Central memory CD8-positive, alpha-beta T cell (primary cell): ENCODE measurements around the gene BTBD7.

ENCODE experiments used
- ATAC-seq: fragments of 150-1000 bp; cut with Tn5 transposase; replicated peaks from 2 replicates; pipeline ENCODE4 v1.10.0; 2022; ENCODE audit warnings: mild to moderate bottlenecking, moderate FRiP score, moderate number of reproducible peaks; ENCODE audit not compliant: poor library complexity, severe bottlenecking; ENCODE audit errors: extremely low read depth
- DNase-seq, 2 donors: peaks; one replicate each; pipeline ENCODE4 v3.0.0; 2021; ENCODE audit warnings: low spot score in 2 of 2
- H3K27ac Mint-ChIP-seq: one replicate; pipeline ENCODE4 v1.8.0; 2022; ENCODE audit warnings: low read depth, mild to moderate bottlenecking, moderate library complexity, mixed read lengths
- H3K27me3 Mint-ChIP-seq: one replicate; pipeline ENCODE4 v1.8.0; 2022; ENCODE audit warnings: mixed read lengths
- H3K36me3 Mint-ChIP-seq: one replicate; pipeline ENCODE4 v1.8.0; 2022; ENCODE audit warnings: mild to moderate bottlenecking, moderate library complexity, mixed read lengths; ENCODE audit not compliant: insufficient read depth
- H3K4me1 Mint-ChIP-seq: one replicate; pipeline ENCODE4 v1.8.0; 2022; ENCODE audit warnings: mixed read lengths
- H3K4me3 Mint-ChIP-seq: one replicate; pipeline ENCODE4 v1.8.0; 2022; ENCODE audit warnings: mild to moderate bottlenecking, moderate library complexity, mixed read lengths
- H3K9me3 Mint-ChIP-seq: one replicate; pipeline ENCODE4 v1.8.0; 2022; ENCODE audit warnings: mixed read lengths

BTBD7 gene

DNA sequence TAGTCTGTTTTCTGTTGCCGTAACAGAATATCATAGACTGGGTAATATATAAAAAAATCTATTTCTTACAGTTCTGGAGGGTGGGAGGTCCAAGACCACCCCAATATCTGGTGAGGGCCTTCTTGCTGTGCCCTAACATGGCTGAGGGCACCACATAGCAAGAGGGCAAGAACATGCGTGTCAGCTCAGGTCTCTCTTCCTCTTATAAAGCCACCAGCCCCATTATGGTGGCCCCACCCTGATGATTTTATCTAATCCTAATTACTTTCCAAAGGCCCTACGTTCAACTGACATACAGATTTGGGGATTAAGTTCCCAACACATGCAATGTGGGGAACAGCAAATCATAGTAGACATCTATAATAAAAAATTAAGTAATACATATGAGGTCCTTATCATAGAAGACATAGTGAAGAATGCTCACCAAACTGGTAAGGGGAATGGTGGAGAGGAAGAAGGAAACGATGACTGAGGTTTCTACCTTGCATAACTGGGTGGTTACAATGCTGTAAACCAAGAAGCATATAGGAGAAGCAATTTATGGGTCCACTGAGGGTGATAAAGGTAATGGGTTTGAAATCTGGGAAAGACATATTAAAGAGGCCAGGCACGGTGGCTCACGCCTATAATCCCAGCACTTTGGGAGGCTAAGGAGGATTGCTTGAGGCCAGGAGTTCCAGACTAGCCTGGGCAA is 27.0 kb downstream of the BTBD7 start:
- Mint-ChIP-seq H3K36me3 (peaks cover 2% of the 10 kb centered on the region), H3K4me3 (no peak overlapping the region), H3K4me1 (peaks cover 43% of the 10 kb centered on the region), H3K27me3 (no peaks in the 10 kb centered on the region), H3K27ac (no peak overlapping the region), H3K9me3 (no peaks in the 10 kb centered on the region)
- ATAC-seq (no peak), DNase-seq (no peak)

- ATAC-seq (no peak), DNase-seq (no peak)
- Mint-ChIP-seq H3K4me3 (no peak overlapping the region), H3K9me3 (no peaks in the 10 kb centered on the region), H3K36me3 (peaks cover 2% of the 10 kb centered on the region), H3K4me1 (peaks cover 50% of the 10 kb centered on the region), H3K27ac (no peak overlapping the region), H3K27me3 (no peaks in the 10 kb centered on the region)
These were observed 28.1 kb downstream of the BTBD7 start for GRCh38 chr14:93304771-93305170.

DNA sequence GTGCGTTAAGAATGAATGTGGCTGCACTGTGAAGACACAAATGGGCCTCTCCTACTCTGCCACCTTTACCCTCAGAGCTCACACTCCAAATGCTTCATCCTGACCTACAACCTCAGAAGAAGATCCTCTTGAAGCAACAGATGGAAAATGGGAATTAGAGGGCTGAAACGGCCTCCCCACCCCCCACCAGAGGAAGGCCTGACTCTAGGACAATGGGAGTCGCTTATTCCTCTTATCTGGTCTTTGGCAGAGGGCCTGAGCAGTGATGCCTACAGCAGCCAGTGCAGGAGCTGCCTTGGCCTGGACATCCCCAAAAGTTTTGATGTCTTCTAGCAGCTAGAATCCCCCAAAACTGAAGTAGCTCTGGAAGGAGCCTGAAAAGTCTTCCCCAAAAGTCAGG is 29.2 kb downstream of the BTBD7 start:
- Mint-ChIP-seq H3K27me3 (no peaks in the 10 kb centered on the region), H3K9me3 (no peaks in the 10 kb centered on the region), H3K4me3 (no peak overlapping the region), H3K27ac (no peak overlapping the region), H3K36me3 (peaks cover 5% of the 10 kb centered on the region), H3K4me1 (peaks cover 48% of the 10 kb centered on the region)
- DNase-seq (no peak), ATAC-seq (no peak)

DNA sequence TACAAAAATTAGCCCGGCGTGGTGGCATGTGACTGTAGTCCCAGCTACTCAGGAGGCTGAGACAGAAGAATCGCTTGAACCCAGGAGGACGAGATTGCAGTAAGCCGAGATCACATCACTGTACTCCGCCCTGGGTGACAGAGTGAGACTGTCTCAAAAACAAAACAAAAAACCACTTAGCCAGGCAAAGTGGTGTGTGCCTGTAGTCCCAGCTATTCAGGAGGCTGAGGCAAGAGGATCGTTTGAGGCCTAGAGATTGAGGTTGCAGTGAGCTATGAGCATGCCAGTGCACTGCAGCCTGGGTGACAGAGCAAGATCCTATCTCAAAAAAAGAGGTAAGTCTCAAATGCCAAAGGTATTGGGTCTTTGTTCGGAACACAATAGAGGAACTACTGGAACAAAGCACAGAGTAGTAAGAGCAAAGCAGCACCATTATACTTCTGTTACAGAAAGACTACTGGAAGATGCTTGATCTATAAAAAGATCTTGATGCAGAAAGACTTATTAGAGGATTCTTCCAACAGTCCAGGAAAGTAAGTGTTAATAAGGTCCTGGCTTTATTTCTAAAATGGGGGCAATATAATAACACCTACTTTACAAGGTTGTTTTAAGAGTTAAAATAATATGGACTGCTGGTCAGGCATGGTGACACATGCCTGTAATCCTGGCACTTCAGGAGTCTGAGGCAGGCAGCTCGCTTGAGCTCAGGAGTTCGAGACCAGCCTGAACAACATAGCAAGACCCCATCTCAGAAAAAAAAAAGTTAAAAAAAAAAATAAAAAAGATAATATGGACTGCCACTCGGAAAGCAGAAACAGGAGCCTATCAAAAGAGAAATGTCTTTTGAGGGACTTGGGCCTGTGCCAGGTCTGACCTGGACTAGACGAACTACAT is 29.9 kb downstream of the BTBD7 start:
- H3K9me3 Mint-ChIP-seq = no peaks in the 10 kb centered on the region
- no peak overlapping the region for H3K4me3 Mint-ChIP-seq
- H3K36me3 Mint-ChIP-seq = peaks cover 5% of the 10 kb centered on the region
- H3K27me3 Mint-ChIP-seq = no peaks in the 10 kb centered on the region
- no peak for DNase-seq
- no peak overlapping the region for H3K27ac Mint-ChIP-seq
- peaks cover 48% of the 10 kb centered on the region for H3K4me1 Mint-ChIP-seq
- ATAC-seq = no peak

DNA sequence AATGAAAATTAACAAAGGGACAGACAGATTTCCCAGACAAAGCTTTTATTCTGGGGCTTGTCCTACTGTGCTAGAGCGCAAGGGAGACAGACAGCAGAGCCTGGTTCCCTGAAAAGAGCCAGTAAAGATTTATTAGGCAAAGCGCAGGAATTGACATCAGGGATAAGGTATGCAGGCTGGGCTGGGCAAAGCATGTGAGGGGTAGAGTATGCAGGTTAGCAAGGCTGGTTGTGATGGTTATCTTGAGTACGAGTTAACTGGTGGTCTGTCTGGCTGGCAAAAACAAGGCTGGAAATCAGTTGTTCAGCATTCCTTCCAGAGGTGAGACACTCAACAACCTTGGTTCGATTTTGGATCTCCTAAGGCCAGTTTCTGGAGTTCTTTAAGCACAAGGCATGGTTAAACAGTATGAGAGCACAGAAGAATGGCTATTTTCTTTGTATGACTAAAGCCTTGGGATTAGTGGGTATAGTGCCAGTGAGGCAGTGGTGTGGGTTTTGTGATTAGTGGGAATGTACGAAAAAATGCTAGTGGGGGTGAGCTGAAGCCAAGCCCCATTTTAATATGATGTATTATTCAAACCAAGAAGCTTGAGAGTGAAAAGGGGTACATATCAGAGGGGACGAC is 30.9 kb downstream of the BTBD7 start:
- Mint-ChIP-seq H3K4me1 (peaks cover 48% of the 10 kb centered on the region), H3K27ac (no peak overlapping the region), H3K9me3 (no peaks in the 10 kb centered on the region), H3K27me3 (no peaks in the 10 kb centered on the region), H3K36me3 (peaks cover 5% of the 10 kb centered on the region), H3K4me3 (no peak overlapping the region)
- DNase-seq (no peak), ATAC-seq (no peak)

DNA sequence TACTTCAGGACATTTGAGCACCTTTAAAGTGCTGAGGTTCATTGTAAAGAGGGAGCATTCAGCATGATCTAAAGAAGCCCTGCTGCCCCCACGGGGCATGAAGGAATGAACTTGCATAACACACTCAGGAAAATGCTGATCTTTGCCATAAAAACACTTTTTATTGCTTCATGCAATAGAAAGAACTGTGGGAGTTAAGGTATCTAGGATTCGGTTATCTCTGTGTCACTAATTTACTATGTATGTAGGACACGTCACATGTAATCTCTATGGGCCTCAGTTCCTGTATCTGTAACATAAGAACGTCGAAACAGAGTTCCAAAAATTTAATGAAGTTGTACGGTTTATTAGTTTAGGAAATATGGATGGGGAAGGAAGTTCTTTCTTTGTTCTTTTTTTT is 33.0 kb downstream of the BTBD7 start:
- H3K4me1 Mint-ChIP-seq = peaks cover 41% of the 10 kb centered on the region
- no peak for ATAC-seq

GRCh38 chr14:93299416-93299815 is 33.4 kb downstream of the BTBD7 start:
- ATAC-seq = no peak
- Mint-ChIP-seq H3K36me3 (peaks cover 9% of the 10 kb centered on the region), H3K27me3 (no peaks in the 10 kb centered on the region), H3K9me3 (no peaks in the 10 kb centered on the region), H3K4me1 (peaks cover 37% of the 10 kb centered on the region), H3K27ac (no peak overlapping the region), H3K4me3 (no peak overlapping the region)
- no peak for DNase-seq

More for the DNA sequence above, 33.0 kb downstream of the BTBD7 start:
- Mint-ChIP-seq H3K4me3 (no peak overlapping the region), H3K27ac (no peak overlapping the region), H3K27me3 (no peaks in the 10 kb centered on the region), H3K9me3 (no peaks in the 10 kb centered on the region), H3K36me3 (peaks cover 6% of the 10 kb centered on the region)
- DNase-seq = no peak

DNA sequence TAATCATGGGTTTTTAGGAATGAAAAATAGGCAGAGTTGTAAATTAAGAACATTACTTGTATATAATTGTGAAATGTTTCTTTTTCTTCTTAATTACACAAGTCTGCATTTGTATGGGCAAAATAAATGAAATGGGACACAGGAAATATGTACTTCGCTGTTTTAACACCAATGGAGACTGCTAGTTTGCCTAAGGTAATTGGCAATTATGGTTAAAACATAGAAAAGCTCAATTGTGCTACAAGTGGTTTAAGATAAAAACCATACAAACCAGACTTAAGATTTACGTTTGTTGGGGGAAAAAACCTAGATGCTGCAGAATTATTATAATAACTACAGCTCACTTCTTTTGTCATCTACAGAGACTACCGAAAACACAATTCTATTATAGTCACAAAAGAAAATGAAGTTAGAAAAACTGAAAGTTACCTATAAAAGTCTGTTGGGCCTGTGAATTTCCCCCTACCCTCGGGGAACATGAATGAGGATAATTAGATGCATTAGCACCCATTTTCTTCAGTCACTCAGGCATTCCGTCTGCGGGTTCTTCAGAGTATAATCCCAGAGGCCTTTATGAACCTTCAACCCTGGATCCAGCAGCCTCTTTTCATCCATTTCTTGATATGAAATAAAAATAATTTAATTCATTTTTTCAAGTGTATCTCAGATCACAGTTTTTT is 37.2 kb downstream of the BTBD7 start:
- Mint-ChIP-seq H3K9me3 (no peaks in the 10 kb centered on the region), H3K36me3 (peaks cover 21% of the 10 kb centered on the region), H3K4me3 (no peak overlapping the region), H3K4me1 (peaks cover 27% of the 10 kb centered on the region), H3K27me3 (no peaks in the 10 kb centered on the region), H3K27ac (no peak overlapping the region)
- DNase-seq (no peak), ATAC-seq (no peak)

DNA sequence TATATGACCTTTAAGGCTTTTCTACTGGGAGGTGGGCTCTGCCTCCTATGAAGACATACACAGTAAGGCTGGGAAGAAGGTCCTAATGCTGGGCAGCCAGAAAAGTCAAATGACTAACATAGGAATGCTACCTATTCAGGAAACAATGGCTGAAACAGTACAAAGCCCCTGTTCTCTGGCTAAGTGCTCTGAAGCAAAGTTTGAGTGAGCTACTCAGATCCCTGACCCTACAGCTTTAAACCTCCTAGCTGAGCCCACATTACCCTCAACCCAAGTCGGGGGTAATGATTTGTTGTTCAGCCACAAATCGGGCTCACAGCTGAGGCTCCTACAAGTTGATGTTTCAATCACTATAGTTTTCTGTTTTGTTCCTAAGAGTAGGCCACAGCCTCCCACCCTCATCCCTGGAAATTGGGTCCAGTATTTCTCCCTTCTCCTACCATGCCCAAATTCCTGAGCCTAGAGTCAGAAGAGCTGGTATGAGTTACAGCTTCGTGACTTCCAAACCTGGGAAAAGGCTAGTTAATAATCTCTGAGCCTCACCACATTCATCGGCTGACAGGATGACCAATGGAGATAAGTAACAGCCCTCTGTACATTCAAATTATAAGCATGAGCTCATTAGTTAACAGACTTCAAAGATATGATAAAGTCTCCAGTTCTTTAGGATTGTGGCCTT is 46.5 kb downstream of the BTBD7 start:
- H3K27me3 Mint-ChIP-seq = no peaks in the 10 kb centered on the region
- peaks cover 6% of the 10 kb centered on the region for H3K36me3 Mint-ChIP-seq
- H3K9me3 Mint-ChIP-seq = no peaks in the 10 kb centered on the region
- DNase-seq = no peak
- peaks cover 20% of the 10 kb centered on the region for H3K4me1 Mint-ChIP-seq
- no peak overlapping the region for H3K4me3 Mint-ChIP-seq
- ATAC-seq = no peak
- H3K27ac Mint-ChIP-seq = peak overlapping the region; percentile 53

DNA sequence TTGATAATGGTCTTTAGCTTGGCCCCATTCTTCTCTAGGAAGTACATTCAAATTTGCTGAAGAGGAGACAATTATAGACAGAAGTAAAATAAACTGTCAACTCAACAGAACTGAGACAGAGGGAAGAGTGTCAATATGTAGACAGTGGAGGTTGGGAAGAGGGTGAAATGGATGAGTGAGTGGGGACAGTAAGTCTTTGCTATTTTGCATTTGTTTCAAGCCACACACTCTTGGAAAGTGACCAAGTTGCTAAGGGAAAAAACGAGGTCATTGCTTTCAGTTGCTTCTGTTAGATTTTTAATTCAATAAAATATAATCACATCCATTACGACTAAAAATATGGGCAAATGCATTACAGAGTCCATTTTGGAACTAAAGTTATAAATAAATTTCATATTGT is 47.8 kb downstream of the BTBD7 start:
- ATAC-seq (no peak), DNase-seq (no peak)
- H3K36me3 Mint-ChIP-seq = peaks cover 2% of the 10 kb centered on the region
- peaks cover 20% of the 10 kb centered on the region for H3K4me1 Mint-ChIP-seq
- no peaks in the 10 kb centered on the region for H3K9me3 Mint-ChIP-seq
- no peaks in the 10 kb centered on the region for H3K27me3 Mint-ChIP-seq
- no peak overlapping the region for H3K27ac Mint-ChIP-seq
- H3K4me3 Mint-ChIP-seq = no peak overlapping the region

DNA sequence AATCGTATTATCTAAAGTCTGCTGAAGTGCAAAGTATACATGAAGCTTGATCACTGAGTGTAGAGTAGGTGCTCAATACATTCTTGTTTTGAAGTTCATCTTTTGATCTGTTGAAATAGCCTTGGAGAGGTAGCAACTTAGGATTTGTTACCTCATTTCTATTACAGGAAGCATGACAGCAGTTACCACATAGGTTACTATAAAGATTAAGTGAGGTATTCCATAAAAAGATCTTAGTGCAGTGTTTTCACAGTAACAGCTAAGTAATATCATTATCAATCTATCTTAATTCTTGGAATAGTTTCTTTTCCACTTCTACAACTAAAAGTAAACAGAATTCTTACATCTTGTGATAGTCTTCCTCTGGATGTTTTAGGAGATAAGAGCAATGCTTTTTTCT is 50.9 kb downstream of the BTBD7 start:
- H3K27me3 Mint-ChIP-seq = no peaks in the 10 kb centered on the region
- no peak for ATAC-seq
- H3K4me3 Mint-ChIP-seq = no peak overlapping the region
- no peak for DNase-seq
- H3K36me3 Mint-ChIP-seq = peaks cover 3% of the 10 kb centered on the region
- H3K27ac Mint-ChIP-seq = no peak overlapping the region
- no peaks in the 10 kb centered on the region for H3K9me3 Mint-ChIP-seq
- peaks cover 19% of the 10 kb centered on the region for H3K4me1 Mint-ChIP-seq

DNA sequence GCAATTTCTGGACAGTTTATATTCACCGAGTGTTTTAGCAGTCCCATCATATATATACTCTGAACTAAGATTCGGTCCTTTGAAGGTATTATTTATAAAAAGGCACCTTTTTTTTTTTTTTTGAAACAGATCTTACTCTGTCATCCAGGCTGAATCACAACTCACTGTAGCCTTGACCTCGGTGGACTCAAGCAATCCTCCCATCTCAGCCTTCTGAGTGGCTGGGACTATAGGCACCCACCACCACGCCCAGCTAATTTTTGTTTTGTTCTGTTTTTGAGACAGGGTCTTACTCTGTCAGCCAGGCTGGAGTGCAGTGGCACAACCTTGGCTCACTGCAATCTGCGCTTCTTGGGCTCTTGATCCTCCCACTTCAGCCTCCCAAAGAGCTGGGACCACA is 52.1 kb downstream of the BTBD7 start:
- Mint-ChIP-seq H3K27me3 (no peaks in the 10 kb centered on the region), H3K9me3 (no peaks in the 10 kb centered on the region), H3K27ac (no peak overlapping the region), H3K4me1 (peaks cover 14% of the 10 kb centered on the region), H3K4me3 (no peak overlapping the region), H3K36me3 (peaks cover 3% of the 10 kb centered on the region)
- ATAC-seq (no peak), DNase-seq (no peak)
